ENCODE results near the gene SAMD4A.

SAMD4A gene

DNA sequence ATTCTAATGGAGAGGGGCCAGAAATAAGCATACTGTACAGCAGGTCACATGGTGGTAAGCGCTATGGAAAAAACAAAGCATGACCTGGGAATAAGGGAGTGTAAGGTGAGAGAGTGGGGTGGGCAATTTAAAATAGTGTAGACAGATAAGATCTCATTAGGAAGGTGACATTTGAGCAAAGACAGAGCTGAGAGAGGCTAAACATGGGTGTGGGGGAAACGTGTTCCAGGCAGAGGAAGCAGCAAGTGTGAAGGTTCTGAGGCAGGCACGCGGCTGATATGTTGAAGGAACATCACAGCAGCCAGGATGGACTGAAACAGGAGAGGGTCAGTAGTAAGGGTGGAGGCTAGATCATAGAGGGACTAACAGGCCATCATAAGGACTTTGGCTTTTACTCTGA lies 126.8 kb downstream of the SAMD4A start:
- Histone ChIP-seq H3K36me3 (ENCODE audit: low read depth) (no peaks in the 10 kb centered on the region), H3K4me3 (ENCODE audit: severe bottlenecking) (no peak overlapping the region), H3K9me3 (ENCODE audit: severe bottlenecking) (no peaks in the 10 kb centered on the region), H3K4me1 (ENCODE audit: insufficient read depth, poor library complexity, severe bottlenecking) (peaks cover 24% of the 10 kb centered on the region), H3K27me3 (ENCODE audit: insufficient read depth, poor library complexity, severe bottlenecking) (no peaks in the 10 kb centered on the region), H3K27ac (ENCODE audit: poor library complexity, severe bottlenecking) (no peak overlapping the region)
- no peak for DNase-seq (ENCODE audit: low spot score)
- ATAC-seq (ENCODE audit: low read depth): no peak
- TF ChIP-seq, protein P1, sequence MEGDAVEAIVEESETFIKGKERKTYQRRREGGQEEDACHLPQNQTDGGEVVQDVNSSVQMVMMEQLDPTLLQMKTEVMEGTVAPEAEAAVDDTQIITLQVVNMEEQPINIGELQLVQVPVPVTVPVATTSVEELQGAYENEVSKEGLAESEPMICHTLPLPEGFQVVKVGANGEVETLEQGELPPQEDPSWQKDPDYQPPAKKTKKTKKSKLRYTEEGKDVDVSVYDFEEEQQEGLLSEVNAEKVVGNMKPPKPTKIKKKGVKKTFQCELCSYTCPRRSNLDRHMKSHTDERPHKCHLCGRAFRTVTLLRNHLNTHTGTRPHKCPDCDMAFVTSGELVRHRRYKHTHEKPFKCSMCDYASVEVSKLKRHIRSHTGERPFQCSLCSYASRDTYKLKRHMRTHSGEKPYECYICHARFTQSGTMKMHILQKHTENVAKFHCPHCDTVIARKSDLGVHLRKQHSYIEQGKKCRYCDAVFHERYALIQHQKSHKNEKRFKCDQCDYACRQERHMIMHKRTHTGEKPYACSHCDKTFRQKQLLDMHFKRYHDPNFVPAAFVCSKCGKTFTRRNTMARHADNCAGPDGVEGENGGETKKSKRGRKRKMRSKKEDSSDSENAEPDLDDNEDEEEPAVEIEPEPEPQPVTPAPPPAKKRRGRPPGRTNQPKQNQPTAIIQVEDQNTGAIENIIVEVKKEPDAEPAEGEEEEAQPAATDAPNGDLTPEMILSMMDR (IDR thresholded peaks at IDR 0.05; ENCODE audit: poor library complexity, severe bottlenecking): no peak

DNA sequence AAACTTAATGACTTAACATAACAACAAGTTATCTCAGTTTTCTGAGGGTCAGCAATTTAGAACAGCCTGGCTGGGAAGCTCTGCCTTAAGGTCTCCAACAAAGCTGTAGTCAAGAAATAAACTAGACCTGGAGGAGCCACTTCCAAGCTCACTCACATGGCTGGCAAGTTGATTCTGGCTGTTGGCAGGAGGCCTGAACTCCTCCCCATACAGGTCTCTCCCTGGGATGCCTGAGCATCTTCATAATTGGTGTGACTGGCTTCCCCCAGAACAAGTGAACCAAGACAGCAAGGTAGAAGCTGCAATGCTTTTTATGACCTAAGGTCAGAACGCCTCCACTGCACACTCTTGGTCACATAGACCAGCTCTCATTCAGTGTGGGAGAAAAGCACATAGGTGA lies 128.3 kb downstream of the SAMD4A start:
- H3K36me3 ChIP-seq (ENCODE audit: low read depth): no peaks in the 10 kb centered on the region
- no peak overlapping the region for H3K4me3 ChIP-seq (ENCODE audit: severe bottlenecking)
- ATAC-seq (ENCODE audit: low read depth) (no peak), DNase-seq (ENCODE audit: low spot score) (no peak)
- no peak overlapping the region for H3K27ac ChIP-seq (ENCODE audit: poor library complexity, severe bottlenecking)
- TF ChIP-seq, protein P1 (IDR thresholded peaks at IDR 0.05; ENCODE audit: poor library complexity, severe bottlenecking): no peak
- no peaks in the 10 kb centered on the region for H3K27me3 ChIP-seq (ENCODE audit: insufficient read depth, poor library complexity, severe bottlenecking)
- no peaks in the 10 kb centered on the region for H3K9me3 ChIP-seq (ENCODE audit: severe bottlenecking)
- peaks cover 24% of the 10 kb centered on the region for H3K4me1 ChIP-seq (ENCODE audit: insufficient read depth, poor library complexity, severe bottlenecking)

DNA sequence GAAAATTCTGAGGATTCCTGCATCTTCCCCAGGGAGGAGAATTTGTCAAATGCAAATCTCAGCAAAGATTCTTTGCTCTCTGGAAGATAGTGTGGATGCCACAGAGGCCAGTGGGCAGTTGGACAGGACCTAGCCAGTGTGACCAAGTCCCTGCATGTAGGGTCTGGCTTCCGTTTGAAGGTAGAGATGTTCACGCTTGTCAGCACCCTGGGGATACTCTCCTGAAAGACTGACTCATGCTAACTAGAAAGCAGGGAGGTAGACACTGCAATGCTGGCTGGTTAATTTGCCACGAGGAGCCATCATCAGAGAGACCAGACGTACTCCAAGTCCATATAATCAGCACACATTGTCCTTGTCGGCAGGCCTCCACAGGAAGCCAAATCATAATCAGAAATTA lies 130.1 kb downstream of the SAMD4A start:
- Histone ChIP-seq H3K36me3 (ENCODE audit: low read depth) (0 out of 2 replicates have a peak, but pooled peaks cover 3% of the 10 kb centered on the region), H3K27ac (ENCODE audit: poor library complexity, severe bottlenecking) (peak overlapping the region; percentile 28), H3K9me3 (ENCODE audit: severe bottlenecking) (no peaks in the 10 kb centered on the region), H3K4me1 (ENCODE audit: insufficient read depth, poor library complexity, severe bottlenecking) (peaks cover 24% of the 10 kb centered on the region), H3K4me3 (ENCODE audit: severe bottlenecking) (no peak overlapping the region), H3K27me3 (ENCODE audit: insufficient read depth, poor library complexity, severe bottlenecking) (no peaks in the 10 kb centered on the region)
- DNase-seq (ENCODE audit: low spot score): no peak
- ATAC-seq (ENCODE audit: low read depth): peak; percentile 55; the same call in 2 of the 3 replicates
- TF ChIP-seq, protein P1 (IDR thresholded peaks at IDR 0.05; ENCODE audit: poor library complexity, severe bottlenecking): no peak

DNA sequence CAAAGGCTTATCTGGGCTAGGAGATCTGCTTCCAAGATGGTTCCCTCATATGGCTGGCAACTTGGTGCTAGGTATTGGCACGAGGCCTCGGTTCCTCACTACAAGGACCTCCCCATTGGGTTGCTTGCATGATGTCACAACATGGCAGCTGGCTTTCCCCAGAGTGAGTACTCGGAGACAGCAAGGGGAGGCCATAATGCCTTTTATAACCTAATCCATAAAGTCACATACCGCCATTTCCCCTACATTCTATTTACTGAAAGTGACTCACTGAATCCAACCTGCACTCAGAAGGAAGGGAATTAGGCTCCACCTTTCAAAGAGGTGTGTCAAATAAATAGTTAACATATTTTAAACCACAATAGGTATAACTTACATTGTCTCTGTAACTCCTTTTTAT lies 130.9 kb downstream of the SAMD4A start:
- ATAC-seq (ENCODE audit: low read depth): peak; percentile 78
- DNase-seq (ENCODE audit: low spot score): no peak
- Histone ChIP-seq H3K4me1 (ENCODE audit: insufficient read depth, poor library complexity, severe bottlenecking) (peaks cover 24% of the 10 kb centered on the region), H3K4me3 (ENCODE audit: severe bottlenecking) (no peak overlapping the region), H3K36me3 (ENCODE audit: low read depth) (peaks cover 8% of the 10 kb centered on the region; the same call in 1 of the 2 replicates), H3K27me3 (ENCODE audit: insufficient read depth, poor library complexity, severe bottlenecking) (no peaks in the 10 kb centered on the region), H3K9me3 (ENCODE audit: severe bottlenecking) (no peaks in the 10 kb centered on the region), H3K27ac (ENCODE audit: poor library complexity, severe bottlenecking) (peak overlapping the region; percentile 28)
- TF ChIP-seq, protein P1 (IDR thresholded peaks at IDR 0.05; ENCODE audit: poor library complexity, severe bottlenecking): no peak

DNA sequence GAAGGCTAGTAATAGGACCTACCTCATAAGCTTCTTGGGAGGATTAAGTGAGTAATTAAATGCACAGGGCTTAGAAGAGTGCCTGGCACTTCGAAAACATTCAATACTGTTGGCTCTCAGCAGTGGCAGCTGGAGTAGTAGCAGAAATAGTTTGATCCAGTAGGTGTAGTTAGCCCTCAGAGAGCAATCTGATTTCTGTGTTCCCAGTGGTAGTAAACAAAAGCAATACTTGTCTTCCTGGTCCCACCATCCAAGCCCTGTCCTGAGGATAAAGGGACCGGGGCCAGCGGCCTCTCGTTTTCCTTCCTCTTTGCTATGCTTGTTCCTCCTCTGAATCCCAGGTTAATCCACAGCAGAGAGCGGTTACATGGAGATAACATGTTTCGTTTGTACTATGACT lies 131.6 kb downstream of the SAMD4A start:
- peaks cover 8% of the 10 kb centered on the region; the same call in 1 of the 2 replicates for H3K36me3 ChIP-seq (ENCODE audit: low read depth)
- H3K4me3 ChIP-seq (ENCODE audit: severe bottlenecking): no peak overlapping the region
- H3K4me1 ChIP-seq (ENCODE audit: insufficient read depth, poor library complexity, severe bottlenecking): peaks cover 24% of the 10 kb centered on the region
- no peak for DNase-seq (ENCODE audit: low spot score)
- TF ChIP-seq, protein P1 (IDR thresholded peaks at IDR 0.05; ENCODE audit: poor library complexity, severe bottlenecking): no peak
- no peaks in the 10 kb centered on the region for H3K27me3 ChIP-seq (ENCODE audit: insufficient read depth, poor library complexity, severe bottlenecking)
- ATAC-seq (ENCODE audit: low read depth): no peak
- H3K9me3 ChIP-seq (ENCODE audit: severe bottlenecking): no peaks in the 10 kb centered on the region
- peak overlapping the region; percentile 28 for H3K27ac ChIP-seq (ENCODE audit: poor library complexity, severe bottlenecking)

All from RWPE2 (cell line).